ENCODE results near the gene SPOCK1.

Gene SPOCK1

GRCh38 chr5:137361280-137361679, 137.8 kb downstream of the SPOCK1 start:
- no peak for DNase-seq (ENCODE audit: low read depth)

GRCh38 chr5:137360607-137361006, 138.5 kb downstream of the SPOCK1 start:
- no peak for DNase-seq (ENCODE audit: low read depth)

- DNase-seq (ENCODE audit: low read depth): no peak
Measured at GRCh38 chr5:137359941-137360340, 139.2 kb downstream of the SPOCK1 start.

GRCh38 chr5:137357436-137357835, 141.7 kb downstream of the SPOCK1 start:
- DNase-seq (ENCODE audit: low read depth): no peak

- no peak for DNase-seq (ENCODE audit: low read depth)
Measured at GRCh38 chr5:137356127-137356526, 143.0 kb downstream of the SPOCK1 start.

GRCh38 chr5:137355708-137356107, 143.4 kb downstream of the SPOCK1 start:
- no peak for DNase-seq (ENCODE audit: low read depth)

GRCh38 chr5:137352095-137352494, 147.0 kb downstream of the SPOCK1 start:
- no peak for DNase-seq (ENCODE audit: low read depth)

- no peak for DNase-seq (ENCODE audit: low read depth)
Measured at GRCh38 chr5:137350791-137351190, 148.3 kb downstream of the SPOCK1 start.

GRCh38 chr5:137348759-137349158, 150.4 kb downstream of the SPOCK1 start:
- no peak for DNase-seq (ENCODE audit: low read depth)

GRCh38 chr5:137347865-137348264, 151.3 kb downstream of the SPOCK1 start:
- no peak for DNase-seq (ENCODE audit: low read depth)

- no peak for DNase-seq (ENCODE audit: low read depth)
Measured at GRCh38 chr5:137346281-137346680, 152.8 kb downstream of the SPOCK1 start.

- no peak for DNase-seq (ENCODE audit: low read depth)
Measured at GRCh38 chr5:137345396-137345795, 153.7 kb downstream of the SPOCK1 start.

GRCh38 chr5:137344723-137345322, 154.3 kb downstream of the SPOCK1 start:
- DNase-seq (ENCODE audit: low read depth): no peak

- no peak for DNase-seq (ENCODE audit: low read depth)
Measured at GRCh38 chr5:137344021-137344420, 155.1 kb downstream of the SPOCK1 start.

- no peak for DNase-seq (ENCODE audit: low read depth)
Measured at GRCh38 chr5:137342764-137343163, 156.4 kb downstream of the SPOCK1 start.

GRCh38 chr5:137341831-137342230, 157.3 kb downstream of the SPOCK1 start:
- no peak for DNase-seq (ENCODE audit: low read depth)

- no peak for DNase-seq (ENCODE audit: low read depth)
Measured at GRCh38 chr5:137340881-137341280, 158.2 kb downstream of the SPOCK1 start.

- no peak for DNase-seq (ENCODE audit: low read depth)
Measured at GRCh38 chr5:137336565-137337120, 162.5 kb downstream of the SPOCK1 start.

- DNase-seq (ENCODE audit: low read depth): no peak
Measured at GRCh38 chr5:137336161-137336560, 163.0 kb downstream of the SPOCK1 start.

- no peak for DNase-seq (ENCODE audit: low read depth)
Measured at GRCh38 chr5:137335493-137335892, 163.6 kb downstream of the SPOCK1 start.

- DNase-seq (ENCODE audit: low read depth): no peak
Measured at GRCh38 chr5:137333928-137334327, 165.2 kb downstream of the SPOCK1 start.

GRCh38 chr5:137333475-137333874, 165.7 kb downstream of the SPOCK1 start:
- no peak for DNase-seq (ENCODE audit: low read depth)

GRCh38 chr5:137332296-137332695, 166.8 kb downstream of the SPOCK1 start:
- no peak for DNase-seq (ENCODE audit: low read depth)

GRCh38 chr5:137329586-137330296, 169.4 kb downstream of the SPOCK1 start:
- DNase-seq (ENCODE audit: low read depth): no peak
